ENCODE data around the gene PGM2L1.
"Not testable (repeated sequence)": the region's sequence is repeated elsewhere in the genome, so short reads cannot be mapped to it uniquely, and the experiment has no call there.

PGM2L1 gene

GRCh38 chr11:74371269-74372052 is 26.8 kb downstream of the PGM2L1 start:
- no peaks in the 10 kb centered on the region for H3K4me1 Mint-ChIP-seq
- H3K4me3 Mint-ChIP-seq: no peak overlapping the region
- H3K9me3 Mint-ChIP-seq: no peaks in the 10 kb centered on the region
- H3K27ac Mint-ChIP-seq: no peak overlapping the region
- peaks cover 11% of the 10 kb centered on the region for H3K36me3 Mint-ChIP-seq
- H3K27me3 Mint-ChIP-seq: no peaks in the 10 kb centered on the region

- Mint-ChIP-seq H3K4me3 (no peak overlapping the region), H3K36me3 (peaks cover 13% of the 10 kb centered on the region), H3K27me3 (no peaks in the 10 kb centered on the region), H3K27ac (no peak overlapping the region), H3K9me3 (no peaks in the 10 kb centered on the region), H3K4me1 (no peaks in the 10 kb centered on the region)
Measured at GRCh38 chr11:74370123-74370522, 28.1 kb downstream of the PGM2L1 start.

GRCh38 chr11:74367881-74368280 is 30.4 kb downstream of the PGM2L1 start:
- no peaks in the 10 kb centered on the region for H3K4me1 Mint-ChIP-seq
- H3K27me3 Mint-ChIP-seq: no peaks in the 10 kb centered on the region
- no peak overlapping the region for H3K27ac Mint-ChIP-seq
- peaks cover 13% of the 10 kb centered on the region for H3K36me3 Mint-ChIP-seq
- H3K4me3 Mint-ChIP-seq: no peak overlapping the region
- H3K9me3 Mint-ChIP-seq: no peaks in the 10 kb centered on the region

- Mint-ChIP-seq H3K4me1 (no peaks in the 10 kb centered on the region), H3K36me3 (peaks cover 21% of the 10 kb centered on the region), H3K27me3 (no peaks in the 10 kb centered on the region), H3K4me3 (no peak overlapping the region), H3K27ac (no peak overlapping the region), H3K9me3 (no peaks in the 10 kb centered on the region)
Measured at GRCh38 chr11:74366576-74366975, 31.7 kb downstream of the PGM2L1 start.

GRCh38 chr11:74365805-74366204 is 32.4 kb downstream of the PGM2L1 start:
- not testable (repeated sequence) for H3K4me3 Mint-ChIP-seq, H3K4me1 Mint-ChIP-seq, H3K27me3 Mint-ChIP-seq, H3K27ac Mint-ChIP-seq, H3K9me3 Mint-ChIP-seq
- H3K36me3 Mint-ChIP-seq: peaks cover 25% of the 10 kb centered on the region

GRCh38 chr11:74357449-74357848 is 40.8 kb downstream of the PGM2L1 start:
- Mint-ChIP-seq H3K27ac (no peak overlapping the region), H3K36me3 (peaks cover 34% of the 10 kb centered on the region), H3K9me3 (no peaks in the 10 kb centered on the region), H3K27me3 (no peaks in the 10 kb centered on the region), H3K4me1 (no peaks in the 10 kb centered on the region), H3K4me3 (no peak overlapping the region)

- no peaks in the 10 kb centered on the region for H3K27me3 Mint-ChIP-seq
- no peaks in the 10 kb centered on the region for H3K4me1 Mint-ChIP-seq
- H3K36me3 Mint-ChIP-seq: peaks cover 24% of the 10 kb centered on the region
- no peak overlapping the region for H3K4me3 Mint-ChIP-seq
- H3K9me3 Mint-ChIP-seq: no peaks in the 10 kb centered on the region
- H3K27ac Mint-ChIP-seq: no peak overlapping the region
Measured at GRCh38 chr11:74355626-74356025, 42.6 kb downstream of the PGM2L1 start.

- Mint-ChIP-seq H3K4me3 (no peak overlapping the region), H3K9me3 (no peaks in the 10 kb centered on the region), H3K27me3 (no peaks in the 10 kb centered on the region), H3K36me3 (peaks cover 20% of the 10 kb centered on the region), H3K27ac (no peak overlapping the region), H3K4me1 (no peaks in the 10 kb centered on the region)
Measured at GRCh38 chr11:74354036-74354435, 44.2 kb downstream of the PGM2L1 start.

- Mint-ChIP-seq H3K36me3 (peaks cover 16% of the 10 kb centered on the region), H3K27ac (no peak overlapping the region), H3K9me3 (no peaks in the 10 kb centered on the region), H3K4me1 (no peaks in the 10 kb centered on the region), H3K4me3 (no peak overlapping the region), H3K27me3 (no peaks in the 10 kb centered on the region)
Measured at GRCh38 chr11:74347381-74347780, 50.9 kb downstream of the PGM2L1 start.

GRCh38 chr11:74345420-74345819 is 52.8 kb downstream of the PGM2L1 start:
- Mint-ChIP-seq H3K27ac (no peak overlapping the region), H3K9me3 (no peaks in the 10 kb centered on the region)

GRCh38 chr11:74341921-74342320 is 56.3 kb downstream of the PGM2L1 start:
- no peaks in the 10 kb centered on the region for H3K4me1 Mint-ChIP-seq
- no peaks in the 10 kb centered on the region for H3K27me3 Mint-ChIP-seq
- peaks cover 36% of the 10 kb centered on the region for H3K36me3 Mint-ChIP-seq
- H3K9me3 Mint-ChIP-seq: no peaks in the 10 kb centered on the region
- no peak overlapping the region for H3K4me3 Mint-ChIP-seq
- H3K27ac Mint-ChIP-seq: no peak overlapping the region

More at GRCh38 chr11:74345420-74345819, 52.8 kb downstream of the PGM2L1 start:
- H3K4me1 Mint-ChIP-seq: no peaks in the 10 kb centered on the region
- H3K4me3 Mint-ChIP-seq: no peak overlapping the region
- H3K27me3 Mint-ChIP-seq: no peaks in the 10 kb centered on the region
- H3K36me3 Mint-ChIP-seq: peaks cover 24% of the 10 kb centered on the region

GRCh38 chr11:74339619-74340018 is 58.6 kb downstream of the PGM2L1 start:
- Mint-ChIP-seq H3K27ac (no peak overlapping the region), H3K36me3 (peaks cover 32% of the 10 kb centered on the region), H3K4me1 (no peaks in the 10 kb centered on the region), H3K4me3 (no peak overlapping the region), H3K27me3 (no peaks in the 10 kb centered on the region), H3K9me3 (no peaks in the 10 kb centered on the region)

- Mint-ChIP-seq H3K4me3 (no peak overlapping the region), H3K27ac (no peak overlapping the region), H3K4me1 (no peaks in the 10 kb centered on the region), H3K36me3 (peaks cover 30% of the 10 kb centered on the region), H3K27me3 (no peaks in the 10 kb centered on the region), H3K9me3 (no peaks in the 10 kb centered on the region)
Measured at GRCh38 chr11:74338963-74339362, 59.3 kb downstream of the PGM2L1 start.

GRCh38 chr11:74333193-74333592 is 65.0 kb downstream of the PGM2L1 start:
- Mint-ChIP-seq H3K27me3 (no peaks in the 10 kb centered on the region), H3K36me3 (peaks cover 7% of the 10 kb centered on the region), H3K4me1 (no peaks in the 10 kb centered on the region), H3K9me3 (no peaks in the 10 kb centered on the region), H3K27ac (no peak overlapping the region), H3K4me3 (no peak overlapping the region)

GRCh38 chr11:74332291-74332690 is 65.9 kb downstream of the PGM2L1 start:
- no peaks in the 10 kb centered on the region for H3K27me3 Mint-ChIP-seq
- no peak overlapping the region for H3K4me3 Mint-ChIP-seq
- peaks cover 4% of the 10 kb centered on the region for H3K36me3 Mint-ChIP-seq
- no peak overlapping the region for H3K27ac Mint-ChIP-seq
- H3K9me3 Mint-ChIP-seq: no peaks in the 10 kb centered on the region
- H3K4me1 Mint-ChIP-seq: no peaks in the 10 kb centered on the region

GRCh38 chr11:74331000-74331399 is 67.2 kb downstream of the PGM2L1 start:
- H3K36me3 Mint-ChIP-seq, H3K9me3 Mint-ChIP-seq, H3K27ac Mint-ChIP-seq, H3K27me3 Mint-ChIP-seq, H3K4me3 Mint-ChIP-seq, H3K4me1 Mint-ChIP-seq: not testable (repeated sequence)
